ENCODE data around the gene VIT.
"Not testable (repeated sequence)": the region's sequence is repeated elsewhere in the genome, so short reads cannot be mapped to it uniquely, and the experiment has no call there.

Gene VIT

DNA sequence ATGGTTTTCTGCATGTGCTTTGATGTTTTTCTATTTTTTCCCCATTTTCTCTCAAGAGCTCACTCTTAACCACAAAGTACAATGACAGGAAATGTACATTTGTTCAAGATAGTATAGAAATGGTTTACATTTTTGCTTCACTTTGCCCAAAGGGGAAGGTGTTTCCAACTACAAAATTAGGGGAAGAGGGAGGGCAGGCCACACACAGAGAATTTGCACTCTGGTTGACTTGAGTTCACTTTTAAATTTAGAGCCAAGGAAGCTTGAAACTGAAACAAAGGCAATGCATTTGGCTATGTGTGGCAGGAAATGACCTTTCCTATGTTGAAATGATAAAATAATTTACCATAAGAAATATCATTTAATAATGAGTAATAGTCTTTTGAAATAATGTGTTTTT is 19.1 kb upstream of the VIT start:
- no peak for DNase-seq (ENCODE audit: low read depth in 2 of 2, low spot score in 1 of 2)

DNA sequence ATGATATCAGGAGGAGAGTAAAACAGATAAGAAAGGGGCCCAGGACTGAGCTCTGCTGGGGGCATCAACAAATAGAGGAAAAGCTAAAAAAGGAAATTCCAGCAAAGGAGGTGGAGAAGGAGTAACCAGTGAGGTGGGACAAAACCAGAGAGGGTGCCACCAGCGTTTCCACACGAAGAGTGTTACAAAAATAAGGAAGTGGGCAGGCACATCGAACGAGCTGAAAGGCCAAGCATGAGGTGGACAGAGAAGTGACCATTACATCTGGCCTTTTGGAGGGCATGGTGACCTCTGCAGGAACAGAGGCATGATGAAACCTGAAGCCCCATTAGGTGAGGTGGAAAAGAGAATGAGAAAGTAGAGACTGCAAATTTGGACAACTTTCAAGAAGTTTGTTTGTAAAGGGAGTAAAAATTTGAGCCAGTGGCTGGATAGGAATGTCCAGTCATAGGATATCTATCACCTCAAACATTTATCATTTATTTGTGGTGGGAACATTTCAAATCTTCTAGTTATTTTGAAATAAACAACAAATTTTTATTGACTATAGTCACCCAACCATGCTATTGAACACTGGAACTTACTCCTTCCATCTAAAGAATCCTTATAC is 18.4 kb upstream of the VIT start:
- DNase-seq (ENCODE audit: low read depth in 2 of 2, low spot score in 1 of 2) = no peak

- no peak for DNase-seq (ENCODE audit: low read depth in 2 of 2, low spot score in 1 of 2)
These were observed 17.7 kb upstream of the VIT start for GRCh38 chr2:36678856-36679255.

- DNase-seq (ENCODE audit: low read depth in 2 of 2, low spot score in 1 of 2) = no peak
These were observed 16.5 kb upstream of the VIT start for GRCh38 chr2:36680012-36680411.

- no peak for DNase-seq (ENCODE audit: low read depth in 2 of 2, low spot score in 1 of 2)
These were observed 13.9 kb upstream of the VIT start for GRCh38 chr2:36682562-36682961.

GRCh38 chr2:36683002-36683401 is 13.5 kb upstream of the VIT start:
- DNase-seq (ENCODE audit: low read depth in 2 of 2, low spot score in 1 of 2) = no peak

GRCh38 chr2:36688291-36688690 is 8.2 kb upstream of the VIT start:
- DNase-seq (ENCODE audit: low read depth in 2 of 2, low spot score in 1 of 2) = not testable (repeated sequence)

DNA sequence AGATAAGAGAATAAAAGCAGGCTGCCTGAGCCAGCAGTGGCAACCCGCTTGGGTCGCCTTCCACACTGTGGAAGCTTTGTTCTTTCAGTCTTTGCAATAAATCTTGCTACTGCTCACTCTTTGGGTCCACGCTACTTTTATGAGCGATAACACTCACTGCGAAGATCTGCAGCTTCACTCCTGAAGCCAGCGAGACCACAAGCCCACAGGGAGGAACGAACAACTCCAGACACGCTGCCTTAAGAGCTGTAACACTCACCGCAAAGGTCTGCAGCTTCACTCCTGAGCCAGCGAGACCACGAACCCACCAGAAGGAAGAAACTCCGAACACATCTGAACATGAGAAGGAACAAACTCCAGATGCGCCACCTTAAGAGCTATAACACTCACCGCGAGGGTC is 7.5 kb upstream of the VIT start:
- not testable (repeated sequence) for DNase-seq (ENCODE audit: low read depth in 2 of 2, low spot score in 1 of 2)

- DNase-seq (ENCODE audit: low read depth in 2 of 2, low spot score in 1 of 2) = no peak
These were observed 4.4 kb upstream of the VIT start for GRCh38 chr2:36692121-36692520.

- DNase-seq (ENCODE audit: low read depth in 2 of 2, low spot score in 1 of 2) = no peak
These were observed 2.7 kb upstream of the VIT start for GRCh38 chr2:36693825-36694224.

- no peak for DNase-seq (ENCODE audit: low read depth in 2 of 2, low spot score in 1 of 2)
These were observed 626 bp upstream of the VIT start for GRCh38 chr2:36695746-36696415.

DNA sequence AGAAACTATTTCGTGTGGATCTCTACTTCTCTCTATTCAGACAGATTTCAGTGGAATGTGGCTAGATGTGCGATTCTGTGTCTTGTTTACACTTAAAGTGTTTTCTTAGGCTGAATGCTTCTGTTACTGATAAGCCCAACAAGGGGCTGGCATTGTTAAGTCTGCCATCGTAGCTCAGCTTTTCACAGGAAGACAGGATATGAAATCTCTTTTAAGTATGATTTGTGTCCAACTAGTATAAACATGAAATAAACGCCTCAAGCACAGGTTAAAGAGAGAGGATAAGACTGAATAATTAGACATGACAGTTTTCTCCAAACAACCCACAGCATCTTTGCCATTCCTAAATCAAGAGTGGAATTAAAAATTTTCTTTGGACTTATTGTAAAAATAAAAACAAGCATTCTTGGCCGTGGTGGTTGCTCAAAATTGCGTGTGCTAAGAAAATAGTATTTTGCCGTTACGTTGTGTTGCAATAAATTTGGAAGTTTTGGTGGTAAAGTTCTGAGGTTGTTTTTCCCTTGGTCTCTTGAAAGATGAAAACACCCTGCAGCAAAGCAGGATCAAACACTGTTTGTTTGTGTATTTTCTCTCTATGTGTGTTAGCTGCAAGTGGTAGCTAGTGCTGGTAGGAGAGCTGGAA is 1.0 kb downstream of the VIT start:
- DNase-seq (ENCODE audit: low read depth in 2 of 2, low spot score in 1 of 2) = no peak

DNA sequence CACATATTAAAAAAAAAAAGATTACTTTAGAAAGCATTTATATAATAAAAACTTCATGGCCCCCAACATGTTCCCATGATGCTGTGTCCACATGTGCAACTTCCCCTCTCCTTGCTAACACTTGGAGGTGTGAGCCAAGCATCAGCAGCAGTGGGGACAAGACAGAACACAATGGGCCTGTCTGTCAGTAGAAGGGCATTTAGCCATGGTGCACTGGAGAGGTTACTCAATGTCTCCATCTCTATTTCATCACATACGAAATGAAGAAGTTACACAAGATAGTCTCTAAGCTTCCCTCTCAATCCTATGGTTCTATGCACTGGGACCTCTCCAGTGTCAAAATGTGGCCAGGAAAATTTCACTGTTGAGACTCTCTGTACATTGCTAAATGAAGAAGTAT is 2.5 kb downstream of the VIT start:
- no peak for DNase-seq (ENCODE audit: low read depth in 2 of 2, low spot score in 1 of 2)

- no peak for DNase-seq (ENCODE audit: low read depth in 2 of 2, low spot score in 1 of 2)
These were observed 3.8 kb downstream of the VIT start for GRCh38 chr2:36700311-36700710.

- DNase-seq (ENCODE audit: low read depth in 2 of 2, low spot score in 1 of 2) = no peak
These were observed 4.9 kb downstream of the VIT start for GRCh38 chr2:36701391-36701795.

GRCh38 chr2:36701918-36702317 is 5.4 kb downstream of the VIT start:
- DNase-seq (ENCODE audit: low read depth in 2 of 2, low spot score in 1 of 2) = no peak

GRCh38 chr2:36702781-36703180 is 6.3 kb downstream of the VIT start:
- DNase-seq (ENCODE audit: low read depth in 2 of 2, low spot score in 1 of 2) = no peak

DNA sequence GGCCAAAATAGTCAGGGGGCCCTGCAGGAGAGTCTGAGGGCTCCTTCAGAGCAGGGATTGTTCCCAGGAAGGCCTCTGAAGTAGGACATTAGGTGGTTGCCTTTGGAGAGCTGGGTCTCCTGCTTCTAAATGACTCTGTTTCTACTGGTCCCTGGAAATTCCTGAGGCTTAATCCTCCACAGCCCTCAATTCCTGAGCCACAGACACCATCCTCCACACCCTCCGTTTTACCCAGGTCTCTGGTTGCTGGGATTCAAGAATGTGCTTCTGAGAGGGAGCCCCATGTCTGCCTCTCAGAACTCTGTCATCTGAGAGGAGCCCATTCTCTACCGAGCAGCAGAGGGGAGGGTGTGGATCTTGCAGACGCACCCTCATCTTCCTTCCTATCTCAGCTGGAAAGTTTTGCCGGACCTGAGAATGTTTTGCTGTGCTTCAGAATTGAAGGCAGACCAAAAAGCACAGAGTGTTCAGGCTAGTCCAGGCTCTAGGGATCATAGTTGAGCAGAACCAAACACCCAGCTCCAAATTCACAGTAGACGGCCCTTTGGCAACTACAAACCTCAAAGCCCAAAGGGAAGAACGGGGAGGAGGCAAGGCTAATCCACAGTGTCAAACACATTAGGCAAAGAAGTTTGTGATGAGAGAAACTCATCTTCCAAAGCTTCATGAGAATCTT is 8.1 kb downstream of the VIT start:
- DNase-seq (ENCODE audit: low read depth in 2 of 2, low spot score in 1 of 2) = no peak

- no peak for DNase-seq (ENCODE audit: low read depth in 2 of 2, low spot score in 1 of 2)
These were observed 9.0 kb downstream of the VIT start for GRCh38 chr2:36705326-36706020.

DNA sequence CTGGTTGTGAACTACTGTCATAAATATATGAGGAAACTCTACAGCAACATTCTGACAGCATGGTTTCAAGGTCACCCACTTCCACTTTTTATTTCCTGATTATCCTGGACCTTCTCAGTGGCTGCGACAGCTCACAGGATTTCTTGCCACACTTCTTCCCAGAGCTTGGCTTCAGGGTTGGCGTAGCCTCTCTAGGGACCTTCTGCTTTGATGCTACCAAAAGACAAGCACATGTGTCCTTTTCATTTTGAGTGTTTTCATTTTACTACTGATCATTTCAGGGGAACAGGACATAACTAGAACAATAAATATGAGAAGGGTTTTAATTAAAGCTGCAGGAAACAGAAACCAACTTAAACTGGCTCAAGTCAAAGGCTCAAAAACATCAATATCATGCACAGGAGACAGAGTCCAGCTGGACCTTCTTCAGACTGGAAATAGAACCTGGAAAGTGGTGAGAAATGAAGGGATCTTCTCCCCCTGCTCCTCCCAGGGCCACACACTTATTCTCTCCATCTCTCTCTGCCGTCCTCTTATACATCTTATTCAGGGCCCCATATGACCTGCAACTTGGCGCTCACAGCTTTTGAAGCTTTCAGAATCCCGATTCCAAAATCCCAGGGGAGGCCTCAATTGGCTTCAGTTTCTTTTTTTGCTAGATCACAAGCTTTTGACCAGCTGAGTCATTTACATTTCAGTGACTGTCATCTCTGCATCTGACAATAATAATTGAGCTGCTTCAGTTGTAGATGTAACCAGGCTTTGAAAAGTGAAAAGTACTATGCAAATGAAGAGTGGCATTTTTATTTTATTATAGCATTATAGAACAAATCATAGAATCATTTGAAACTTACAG is 9.7 kb downstream of the VIT start:
- no peak for DNase-seq (ENCODE audit: low read depth in 2 of 2, low spot score in 1 of 2)

DNA sequence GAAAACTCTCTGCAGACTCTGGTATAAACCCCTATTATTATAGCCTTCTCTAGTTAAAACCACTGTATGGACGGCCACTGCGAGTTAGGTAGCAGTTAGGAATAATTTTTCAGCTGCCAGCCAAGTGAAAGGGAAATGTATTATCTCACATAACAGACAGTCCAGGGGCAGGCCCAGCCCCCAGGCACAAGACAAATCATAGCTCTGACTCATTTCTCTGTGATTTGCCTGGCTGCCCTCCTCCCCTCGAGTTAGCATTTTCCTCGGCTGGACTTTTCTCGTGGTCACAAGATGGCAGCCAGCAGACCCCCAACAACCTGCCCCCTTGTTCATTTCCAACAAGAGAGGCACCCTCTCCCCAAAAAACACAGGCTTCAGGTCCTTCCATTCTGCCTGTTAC is 10.5 kb downstream of the VIT start:
- DNase-seq (ENCODE audit: low read depth in 2 of 2, low spot score in 1 of 2) = no peak
